ENCODE results near the gene STOM. TPM values are rescaled to one million over a fixed set of nuclear protein-coding genes. Genes with fewer than 3 reads are reported as not detected.

STOM gene
- polyA plus RNA-seq, 3 donors: 23.8 to 66.9 (median 63.8) TPM

- H3K36me3 ChIP-seq (replicated peaks in 1 of 2; ENCODE audit: control insufficient read depth in 1 of 2, insufficient read depth in 2 of 2, low read length in 2 of 2): peaks cover 31 to 57% of the 10 kb centered on the region in 2 donors
- no peaks in the 10 kb centered on the region for H3K27me3 ChIP-seq (ENCODE audit: control insufficient read depth in 2 of 2, insufficient read depth in 2 of 2, low read length in 2 of 2)
- H3K9ac ChIP-seq (ENCODE audit: insufficient read depth, low read length, poor library complexity, severe bottlenecking): no peak overlapping the region
- intact Hi-C loops (cut with micrococcal nuclease): no loop called here
- peaks cover 55 to 58% of the 10 kb centered on the region in 2 donors for H3K36me3 Mint-ChIP-seq
- peaks cover under 1% of the 10 kb centered on the region for H3K79me2 ChIP-seq (ENCODE audit: insufficient read depth, low read length)
- no peak overlapping the region for H3K4me3 ChIP-seq (replicated peaks in 1 of 3; ENCODE audit: low read depth in 2 of 3, low read length in 3 of 3)
- peaks cover 30% of the 10 kb centered on the region for H3K4me1 Mint-ChIP-seq
- no peak overlapping the region for H2AFZ ChIP-seq (ENCODE audit: insufficient read depth, low read depth, low read length, poor library complexity, severe bottlenecking)
- peak overlapping the region in 5 of 7 donors; percentile 27 to 58 (median 48) for H3K27ac Mint-ChIP-seq
- TF ChIP-seq CTCF (IDR thresholded peaks at IDR 0.05): no peak
- H4K20me1 ChIP-seq (ENCODE audit: insufficient read depth, low read length): no peaks in the 10 kb centered on the region
- no peaks in the 10 kb centered on the region for H3K9me3 ChIP-seq (replicated peaks in 1 of 2; ENCODE audit: control insufficient read depth in 1 of 2, insufficient read depth in 1 of 2, low read length in 2 of 2)
- H3K9me3 Mint-ChIP-seq: no peaks in the 10 kb centered on the region
- H3K4me2 ChIP-seq (replicated peaks; ENCODE audit: extremely low read depth, low read length, poor library complexity, severe bottlenecking): peak overlapping the region; percentile 7
- peak in 2 of 3 donors; percentile 11 to 21 for DNase-seq
- H3K4me3 Mint-ChIP-seq: no peak overlapping the region
- H3K27ac ChIP-seq (ENCODE audit: low read depth in 1 of 2, low read length in 2 of 2): peak overlapping the region in 1 of 2 donors; percentile 43
- no CpG with 5 or more reads among the region's 2 CpGs for WGBS (ENCODE audit: insufficient coverage)
- no peaks in the 10 kb centered on the region for H3K27me3 Mint-ChIP-seq (ENCODE audit: low read depth in 3 of 3)
- peaks cover 23 to 29% of the 10 kb centered on the region in 2 donors for H3K4me1 ChIP-seq (ENCODE audit: control insufficient read depth in 1 of 2, insufficient read depth in 2 of 2, low read length in 2 of 2)
Observed at GRCh38 chr9:121350993-121351561, 19.0 kb downstream of the STOM start.

GRCh38 chr9:121350036-121350435 is 20.0 kb downstream of the STOM start:
- DNase-seq: no peak
- H3K9me3 ChIP-seq (replicated peaks in 1 of 2; ENCODE audit: control insufficient read depth in 1 of 2, insufficient read depth in 1 of 2, low read length in 2 of 2): no peaks in the 10 kb centered on the region
- H3K4me1 ChIP-seq (ENCODE audit: control insufficient read depth in 1 of 2, insufficient read depth in 2 of 2, low read length in 2 of 2): peaks cover 23 to 29% of the 10 kb centered on the region in 2 donors
- no peak overlapping the region for H3K4me3 Mint-ChIP-seq
- no peak overlapping the region for H3K4me2 ChIP-seq (replicated peaks; ENCODE audit: extremely low read depth, low read length, poor library complexity, severe bottlenecking)
- no peak overlapping the region for H3K9ac ChIP-seq (ENCODE audit: insufficient read depth, low read length, poor library complexity, severe bottlenecking)
- H3K9me3 Mint-ChIP-seq: no peaks in the 10 kb centered on the region
- H3K27me3 Mint-ChIP-seq (ENCODE audit: low read depth in 3 of 3): no peaks in the 10 kb centered on the region
- H3K27ac Mint-ChIP-seq: no peak overlapping the region
- H3K36me3 Mint-ChIP-seq: peaks cover 54 to 56% of the 10 kb centered on the region in 2 donors
- H3K4me3 ChIP-seq (replicated peaks in 1 of 3; ENCODE audit: low read depth in 2 of 3, low read length in 3 of 3): no peak overlapping the region
- peaks cover 28% of the 10 kb centered on the region for H3K4me1 Mint-ChIP-seq
- intact Hi-C loops (cut with micrococcal nuclease): no loop called here
- no peaks in the 10 kb centered on the region for H4K20me1 ChIP-seq (ENCODE audit: insufficient read depth, low read length)
- H3K27me3 ChIP-seq (ENCODE audit: control insufficient read depth in 2 of 2, insufficient read depth in 2 of 2, low read length in 2 of 2): no peaks in the 10 kb centered on the region
- WGBS (ENCODE audit: insufficient coverage): no CpG with 5 or more reads among the region's 1 CpG
- H3K36me3 ChIP-seq (replicated peaks in 1 of 2; ENCODE audit: control insufficient read depth in 1 of 2, insufficient read depth in 2 of 2, low read length in 2 of 2): peaks cover 35 to 58% of the 10 kb centered on the region in 2 donors
- H2AFZ ChIP-seq (ENCODE audit: insufficient read depth, low read depth, low read length, poor library complexity, severe bottlenecking): no peak overlapping the region
- no peak for TF ChIP-seq CTCF (IDR thresholded peaks at IDR 0.05)
- H3K79me2 ChIP-seq (ENCODE audit: insufficient read depth, low read length): no peaks in the 10 kb centered on the region
- no peak overlapping the region for H3K27ac ChIP-seq (ENCODE audit: low read depth in 1 of 2, low read length in 2 of 2)
